ENCODE results near the gene SCNN1A.

Gene SCNN1A

DNA sequence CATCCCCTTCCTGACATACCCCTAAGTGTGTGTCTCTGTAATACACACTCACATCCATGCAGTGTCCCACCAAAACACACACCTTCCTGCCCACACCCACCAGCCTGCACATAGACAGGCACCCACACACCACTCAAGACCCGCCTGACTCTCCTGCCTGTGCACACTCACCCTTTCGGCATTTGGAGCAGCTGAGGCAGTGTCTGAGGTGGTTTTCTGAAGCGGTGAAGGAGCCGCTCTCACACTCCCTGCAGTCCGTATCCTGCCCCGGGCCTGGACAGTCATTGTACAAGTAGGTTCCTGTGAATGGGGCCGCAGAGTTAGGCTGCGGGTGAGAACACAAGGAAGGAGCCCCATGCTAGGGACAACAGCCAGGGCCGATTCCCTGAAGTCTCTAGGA is 41.8 kb downstream of the SCNN1A start:
- TF ChIP-seq TAF1 (IDR thresholded peaks at IDR 0.05; ENCODE audit: borderline replicate concordance, insufficient read depth, low read length) (no peak), SIN3A (IDR thresholded peaks at IDR 0.05; ENCODE audit: borderline replicate concordance, insufficient read depth, low read length) (no peak), POLR2AphosphoS5 (IDR thresholded peaks at IDR 0.05; ENCODE audit: low read depth, low read length) (no peak), FOXP2 (optimal IDR thresholded peaks at IDR 0.05; ENCODE audit: borderline replicate concordance, extremely low read depth, extremely low read length, insufficient read depth) (no peak)
- TF ChIP-seq, protein P1, sequence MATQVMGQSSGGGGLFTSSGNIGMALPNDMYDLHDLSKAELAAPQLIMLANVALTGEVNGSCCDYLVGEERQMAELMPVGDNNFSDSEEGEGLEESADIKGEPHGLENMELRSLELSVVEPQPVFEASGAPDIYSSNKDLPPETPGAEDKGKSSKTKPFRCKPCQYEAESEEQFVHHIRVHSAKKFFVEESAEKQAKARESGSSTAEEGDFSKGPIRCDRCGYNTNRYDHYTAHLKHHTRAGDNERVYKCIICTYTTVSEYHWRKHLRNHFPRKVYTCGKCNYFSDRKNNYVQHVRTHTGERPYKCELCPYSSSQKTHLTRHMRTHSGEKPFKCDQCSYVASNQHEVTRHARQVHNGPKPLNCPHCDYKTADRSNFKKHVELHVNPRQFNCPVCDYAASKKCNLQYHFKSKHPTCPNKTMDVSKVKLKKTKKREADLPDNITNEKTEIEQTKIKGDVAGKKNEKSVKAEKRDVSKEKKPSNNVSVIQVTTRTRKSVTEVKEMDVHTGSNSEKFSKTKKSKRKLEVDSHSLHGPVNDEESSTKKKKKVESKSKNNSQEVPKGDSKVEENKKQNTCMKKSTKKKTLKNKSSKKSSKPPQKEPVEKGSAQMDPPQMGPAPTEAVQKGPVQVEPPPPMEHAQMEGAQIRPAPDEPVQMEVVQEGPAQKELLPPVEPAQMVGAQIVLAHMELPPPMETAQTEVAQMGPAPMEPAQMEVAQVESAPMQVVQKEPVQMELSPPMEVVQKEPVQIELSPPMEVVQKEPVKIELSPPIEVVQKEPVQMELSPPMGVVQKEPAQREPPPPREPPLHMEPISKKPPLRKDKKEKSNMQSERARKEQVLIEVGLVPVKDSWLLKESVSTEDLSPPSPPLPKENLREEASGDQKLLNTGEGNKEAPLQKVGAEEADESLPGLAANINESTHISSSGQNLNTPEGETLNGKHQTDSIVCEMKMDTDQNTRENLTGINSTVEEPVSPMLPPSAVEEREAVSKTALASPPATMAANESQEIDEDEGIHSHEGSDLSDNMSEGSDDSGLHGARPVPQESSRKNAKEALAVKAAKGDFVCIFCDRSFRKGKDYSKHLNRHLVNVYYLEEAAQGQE (IDR thresholded peaks at IDR 0.05; ENCODE audit: insufficient read depth in 1 of 2, low read depth in 2 of 2, low read length in 2 of 2): no peak

DNA sequence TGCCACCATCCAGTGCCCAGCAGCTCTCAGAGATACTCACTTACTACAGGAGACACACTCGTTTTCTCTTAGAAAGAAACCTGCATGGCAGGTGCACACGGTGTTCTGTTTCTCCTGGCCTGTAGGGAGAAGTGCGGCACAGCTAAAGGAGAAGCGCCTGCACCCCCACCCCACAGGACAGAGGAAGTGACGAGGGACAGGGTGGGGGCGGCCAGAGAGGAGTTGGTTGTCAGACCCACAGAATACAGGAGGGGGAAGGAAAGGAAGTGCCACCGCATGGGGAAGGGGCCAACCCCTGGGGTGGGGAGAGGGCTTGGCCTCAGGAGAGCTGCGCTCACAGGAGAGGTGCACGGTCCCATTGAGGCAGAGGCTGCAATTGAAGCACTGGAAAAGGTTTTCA is 42.3 kb downstream of the SCNN1A start:
- TF ChIP-seq FOXP2 (optimal IDR thresholded peaks at IDR 0.05; ENCODE audit: borderline replicate concordance, extremely low read depth, extremely low read length, insufficient read depth) (no peak), SIN3A (IDR thresholded peaks at IDR 0.05; ENCODE audit: borderline replicate concordance, insufficient read depth, low read length) (no peak), POLR2AphosphoS5 (IDR thresholded peaks at IDR 0.05; ENCODE audit: low read depth, low read length) (no peak), TAF1 (IDR thresholded peaks at IDR 0.05; ENCODE audit: borderline replicate concordance, insufficient read depth, low read length) (no peak)
- TF ChIP-seq, protein P1 (IDR thresholded peaks at IDR 0.05; ENCODE audit: insufficient read depth in 1 of 2, low read depth in 2 of 2, low read length in 2 of 2): no peak

DNA sequence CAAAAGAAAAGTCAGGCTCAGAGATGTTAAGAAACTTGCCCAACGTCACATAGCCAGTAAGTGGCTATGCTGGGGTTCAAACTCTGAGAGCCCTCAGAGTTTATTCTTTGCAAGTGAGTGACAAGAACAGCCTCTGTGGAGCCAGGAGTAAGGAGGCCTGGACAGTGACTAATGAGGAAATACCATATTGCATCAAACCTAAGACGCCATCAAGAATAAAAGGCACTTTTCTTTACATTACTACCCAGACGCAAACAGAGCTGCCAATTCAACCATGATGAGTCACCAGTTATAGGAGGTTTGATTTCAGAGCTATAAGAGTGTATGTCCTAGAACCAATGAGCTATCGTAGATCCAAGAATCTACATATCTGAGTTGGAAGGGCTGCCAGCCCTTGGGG is 42.9 kb downstream of the SCNN1A start:
- TF ChIP-seq TAF1 (IDR thresholded peaks at IDR 0.05; ENCODE audit: borderline replicate concordance, insufficient read depth, low read length) (no peak), POLR2AphosphoS5 (IDR thresholded peaks at IDR 0.05; ENCODE audit: low read depth, low read length) (no peak), FOXP2 (optimal IDR thresholded peaks at IDR 0.05; ENCODE audit: borderline replicate concordance, extremely low read depth, extremely low read length, insufficient read depth) (no peak), SIN3A (IDR thresholded peaks at IDR 0.05; ENCODE audit: borderline replicate concordance, insufficient read depth, low read length) (no peak)
- TF ChIP-seq, protein P1 (IDR thresholded peaks at IDR 0.05; ENCODE audit: insufficient read depth in 1 of 2, low read depth in 2 of 2, low read length in 2 of 2): no peak

DNA sequence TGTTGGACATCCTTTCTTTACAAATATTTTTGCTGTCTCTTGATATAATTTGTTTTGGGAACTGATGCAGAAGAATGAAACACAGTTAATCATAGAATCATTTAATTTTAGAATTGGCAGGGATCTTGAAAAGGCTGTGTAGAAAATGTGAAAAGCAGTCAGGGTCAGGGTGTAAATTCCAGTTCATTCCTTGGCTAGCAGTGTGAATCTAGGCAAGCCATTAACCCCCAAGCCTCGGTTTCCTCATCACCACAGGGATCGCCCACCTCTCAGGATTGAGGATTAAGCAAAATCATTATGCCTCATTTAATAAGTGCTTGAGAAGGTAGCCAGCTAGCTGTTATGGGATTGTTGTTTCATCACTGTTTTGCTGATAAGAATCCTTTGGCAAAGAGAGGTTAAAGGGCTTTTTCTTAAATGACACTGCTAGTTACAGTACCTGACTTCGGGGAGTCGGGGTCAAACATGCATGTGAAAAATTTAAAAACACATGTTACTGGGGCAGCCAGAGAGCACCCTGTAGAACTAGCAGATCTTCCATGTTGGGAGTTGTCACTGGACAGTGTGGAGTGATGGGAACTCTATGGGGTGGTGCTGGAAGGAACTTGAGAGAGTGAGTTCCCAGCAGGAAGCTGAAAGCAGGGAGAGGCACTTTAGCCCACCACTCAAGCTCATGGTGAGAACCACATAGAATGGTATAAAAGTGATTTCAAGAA is 44.2 kb downstream of the SCNN1A start:
- TF ChIP-seq TAF1 (IDR thresholded peaks at IDR 0.05; ENCODE audit: borderline replicate concordance, insufficient read depth, low read length) (no peak), SIN3A (IDR thresholded peaks at IDR 0.05; ENCODE audit: borderline replicate concordance, insufficient read depth, low read length) (no peak), FOXP2 (optimal IDR thresholded peaks at IDR 0.05; ENCODE audit: borderline replicate concordance, extremely low read depth, extremely low read length, insufficient read depth) (no peak), POLR2AphosphoS5 (IDR thresholded peaks at IDR 0.05; ENCODE audit: low read depth, low read length) (no peak)

DNA sequence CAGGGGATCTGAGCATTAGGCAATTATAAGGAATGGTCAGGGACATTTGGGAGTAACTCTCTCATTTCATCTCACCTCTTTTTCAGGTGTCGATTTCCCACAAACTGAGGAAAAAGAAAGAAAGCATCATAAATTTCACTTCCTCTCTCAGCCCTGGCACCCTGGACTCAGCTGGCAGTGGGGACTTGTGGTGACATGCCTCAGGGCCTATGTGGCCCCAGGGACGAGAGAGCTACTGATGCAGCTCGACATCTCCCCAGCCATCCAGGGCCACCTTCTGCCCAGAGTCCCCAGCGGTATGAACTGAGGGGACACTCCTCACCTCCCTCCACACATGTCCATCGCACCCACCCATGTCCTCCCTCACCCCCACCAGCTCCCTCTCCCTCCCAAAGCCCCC is 45.2 kb downstream of the SCNN1A start:
- no peak for TF ChIP-seq POLR2AphosphoS5 (IDR thresholded peaks at IDR 0.05; ENCODE audit: low read depth, low read length)
- TF ChIP-seq, protein P1 (IDR thresholded peaks at IDR 0.05; ENCODE audit: insufficient read depth in 1 of 2, low read depth in 2 of 2, low read length in 2 of 2): no peak
- TF ChIP-seq FOXP2 (optimal IDR thresholded peaks at IDR 0.05; ENCODE audit: borderline replicate concordance, extremely low read depth, extremely low read length, insufficient read depth): no peak
- no peak for TF ChIP-seq TAF1 (IDR thresholded peaks at IDR 0.05; ENCODE audit: borderline replicate concordance, insufficient read depth, low read length)
- TF ChIP-seq SIN3A (IDR thresholded peaks at IDR 0.05; ENCODE audit: borderline replicate concordance, insufficient read depth, low read length): no peak

Data from PFSK-1 (cell line).